Fibroblast of lung (primary cell): ENCODE measurements around the gene ARPP19. TPM values are rescaled to one million over a fixed set of nuclear protein-coding genes. Genes with fewer than 3 reads are reported as not detected.

Source experiments
- DNase-seq, 2 donors: peaks; one replicate each; pipeline versions ENCODE4 v3.0.0 to v3.0.0-alpha.2; 2010; ENCODE audit warnings: low read depth in 2 of 2
- H2AFZ ChIP-seq: 2 replicates; pipeline ENCODE4 v1.5.1; 2012; ENCODE audit warnings: low read length, control low read depth, inconsistent platforms
- H3K27ac ChIP-seq: 2 replicates; pipeline ENCODE4 v1.5.1; 2011; ENCODE audit warnings: low read length, control low read depth; ENCODE audit not compliant: insufficient read depth
- H3K27me3 ChIP-seq: 2 replicates; pipeline ENCODE4 v1.5.1; 2011; ENCODE audit warnings: mild to moderate bottlenecking, low read length; ENCODE audit not compliant: control insufficient read depth, insufficient read depth
- H3K36me3 ChIP-seq: 2 replicates; pipeline ENCODE4 v1.5.1; 2011; ENCODE audit warnings: low read length; ENCODE audit not compliant: control insufficient read depth, insufficient read depth
- H3K4me1 ChIP-seq: 2 replicates; pipeline ENCODE4 v1.5.1; 2011; ENCODE audit warnings: low read length; ENCODE audit not compliant: control insufficient read depth, insufficient read depth; ENCODE audit errors: extremely low read depth
- H3K4me2 ChIP-seq: 2 replicates; pipeline ENCODE4 v1.5.1; 2011; ENCODE audit warnings: low read length, control low read depth; ENCODE audit not compliant: insufficient read depth; ENCODE audit errors: extremely low read depth
- H3K4me3 ChIP-seq, 4 experiments: fragments of 200-600 bp in 1 of 4; sonication (generic) in 1 of 4; replicated peaks in 1 of 4; 2 replicates each; pipeline ENCODE4 v1.5.1; 2011 to 2016; ENCODE audit warnings: low read length in 4 of 4, low read depth in 3 of 4, mild to moderate bottlenecking in 3 of 4, control low read depth in 2 of 4, inconsistent platforms in 1 of 4, mixed read lengths in 1 of 4; ENCODE audit not compliant: insufficient read depth in 1 of 4; ENCODE audit errors: control extremely low read depth in 1 of 4
- H3K79me2 ChIP-seq: 2 replicates; pipeline ENCODE4 v1.5.1; 2012; ENCODE audit warnings: mild to moderate bottlenecking, low read length, inconsistent platforms; ENCODE audit not compliant: control insufficient read depth, insufficient read depth
- H3K9ac ChIP-seq: 2 replicates; pipeline ENCODE4 v1.5.1; 2011; ENCODE audit warnings: mild to moderate bottlenecking, low read length, control low read depth; ENCODE audit not compliant: insufficient read depth
- H3K9me3 ChIP-seq: 2 replicates; pipeline ENCODE4 v1.5.1; 2012; ENCODE audit warnings: low read depth, low read length; ENCODE audit not compliant: control insufficient read depth, insufficient read depth
- H4K20me1 ChIP-seq: 2 replicates; pipeline ENCODE4 v1.5.1; 2011; ENCODE audit warnings: low read length; ENCODE audit not compliant: control insufficient read depth, insufficient read depth; ENCODE audit errors: extremely low read depth
- CTCF ChIP-seq, 2 donors: IDR thresholded peaks in 1 of 2; conservative IDR thresholded peaks in 1 of 2; 1 replicate in 1 of 2; 2 replicates in 1 of 2; pipeline ENCODE4 v1.5.1; 2011 to 2012; ENCODE audit warnings: low read length in 2 of 2, control low read depth in 1 of 2, inconsistent platforms in 1 of 2, low read depth in 1 of 2, mild to moderate bottlenecking in 1 of 2
- EZH2 ChIP-seq: IDR thresholded peaks from 2 replicates; pipeline ENCODE4 v1.5.1; 2012; ENCODE audit warnings: low read length, control low read depth, mild to moderate bottlenecking; ENCODE audit errors: missing control alignments
- polyA plus RNA-seq, 2 donors: library from polyadenylated mRNA; depleted of rRNA in 1 of 2; stranded (reverse) in 1 of 2; unstranded in 1 of 2; fragments of >200 nt; gene quantifications; 2 replicates each; pipeline ENCODE4 v1.2.1, GENCODE V29; 2011 to 2012; ENCODE audit warnings: missing spikeins in 1 of 2
- total RNA-seq: library from RNA; depleted of rRNA; stranded (reverse); fragments of >200 nt; gene quantifications from 2 replicates; pipeline ENCODE4 v1.2.1, GENCODE V29; 2014

Gene ARPP19
- total and polyA plus RNA-seq, 2 donors (not counting 1 experiment from before 2014, with no cell fraction given) = 65.9 to 97.8 TPM

- no peak overlapping the region for H2AFZ ChIP-seq
- no peak overlapping the region for H3K4me2 ChIP-seq
- H3K4me3 ChIP-seq = no peak overlapping the region
- peaks cover 46% of the 10 kb centered on the region for H3K79me2 ChIP-seq
- H3K27me3 ChIP-seq = no peaks in the 10 kb centered on the region
- no peak overlapping the region for H3K9ac ChIP-seq
- no peaks in the 10 kb centered on the region for H3K36me3 ChIP-seq
- TF ChIP-seq CTCF (conservative IDR thresholded peaks at IDR 0.05 in 1 of 2, IDR thresholded peaks at IDR 0.05 in 1 of 2; ENCODE audit: low read depth in 1 of 2, low read length in 2 of 2) = no peak
- no peak for TF ChIP-seq EZH2
- no peak overlapping the region for H3K27ac ChIP-seq
- H3K9me3 ChIP-seq = no peaks in the 10 kb centered on the region
- no peaks in the 10 kb centered on the region for H4K20me1 ChIP-seq
- DNase-seq = no peak
- H3K4me1 ChIP-seq = no peaks in the 10 kb centered on the region
These were observed 47.1 kb downstream of the ARPP19 start for GRCh38 chr15:52521682-52522081.

GRCh38 chr15:52520421-52520820 lies 48.4 kb downstream of the ARPP19 start:
- no peak overlapping the region for H3K4me3 ChIP-seq
- no peaks in the 10 kb centered on the region for H3K9me3 ChIP-seq
- no peak for DNase-seq
- no peaks in the 10 kb centered on the region for H3K4me1 ChIP-seq
- H3K4me2 ChIP-seq = no peak overlapping the region
- H3K27me3 ChIP-seq = no peaks in the 10 kb centered on the region
- peaks cover 45% of the 10 kb centered on the region for H3K79me2 ChIP-seq
- no peak overlapping the region for H3K9ac ChIP-seq
- no peaks in the 10 kb centered on the region for H4K20me1 ChIP-seq
- H3K36me3 ChIP-seq = no peaks in the 10 kb centered on the region
- TF ChIP-seq CTCF (conservative IDR thresholded peaks at IDR 0.05 in 1 of 2, IDR thresholded peaks at IDR 0.05 in 1 of 2; ENCODE audit: low read depth in 1 of 2, low read length in 2 of 2) (no peak), EZH2 (no peak)
- H2AFZ ChIP-seq = no peak overlapping the region
- no peak overlapping the region for H3K27ac ChIP-seq

GRCh38 chr15:52518487-52519371 lies 50.1 kb downstream of the ARPP19 start:
- no peak overlapping the region for H3K27ac ChIP-seq
- no peak overlapping the region for H3K9ac ChIP-seq
- no peaks in the 10 kb centered on the region for H3K4me1 ChIP-seq
- no peaks in the 10 kb centered on the region for H3K27me3 ChIP-seq
- H3K9me3 ChIP-seq = no peaks in the 10 kb centered on the region
- H2AFZ ChIP-seq = no peak overlapping the region
- DNase-seq = peak in 1 of 2 donors; percentile 40
- H3K4me3 ChIP-seq = no peak overlapping the region
- TF ChIP-seq EZH2 (no peak), CTCF (conservative IDR thresholded peaks at IDR 0.05 in 1 of 2, IDR thresholded peaks at IDR 0.05 in 1 of 2; ENCODE audit: low read depth in 1 of 2, low read length in 2 of 2) (no peak)
- H4K20me1 ChIP-seq = no peaks in the 10 kb centered on the region
- no peak overlapping the region for H3K4me2 ChIP-seq
- no peaks in the 10 kb centered on the region for H3K36me3 ChIP-seq
- peaks cover 34% of the 10 kb centered on the region for H3K79me2 ChIP-seq
